Measurements from ENCODE around the gene CSTA. TPM values are rescaled to one million over a fixed set of nuclear protein-coding genes. Genes with fewer than 3 reads are reported as not detected.

CSTA gene
- total and polyA plus RNA-seq, 2 experiments from 2014 or later: 0.28 TPM; not detected in 1

GRCh38 chr3:122389892-122390291 is 64.8 kb downstream of the CSTA start:
- WGBS (ENCODE audit: low lambda C conversion rate, missing lambda C conversion rate): 92% methylated on average over 4 of the region's 4 CpGs
- Histone ChIP-seq H3K79me2 (peaks cover 48% of the 10 kb centered on the region), H3K27me3 (no peaks in the 10 kb centered on the region), H2AFZ (no peak overlapping the region), H3K4me1 (ENCODE audit: insufficient read depth) (peaks cover 13% of the 10 kb centered on the region), H3K27ac (no peak overlapping the region), H3K9me3 (ENCODE audit: low read depth) (no peaks in the 10 kb centered on the region), H3K36me3 (replicated peaks; ENCODE audit: insufficient read depth, low read depth) (no peaks in the 10 kb centered on the region), H3K4me3 (no peak overlapping the region), H3K4me2 (no peak overlapping the region), H3K9me2 (replicated peaks; ENCODE audit: insufficient read depth) (no peaks in the 10 kb centered on the region), H4K20me1 (ENCODE audit: insufficient read depth, poor library complexity, severe bottlenecking) (no peaks in the 10 kb centered on the region)
- DNase-seq (ENCODE audit: low spot score): no peak
- TF ChIP-seq EZH2 (IDR thresholded peaks at IDR 0.05; ENCODE audit: borderline replicate concordance): no peak
- TF ChIP-seq, protein P1, sequence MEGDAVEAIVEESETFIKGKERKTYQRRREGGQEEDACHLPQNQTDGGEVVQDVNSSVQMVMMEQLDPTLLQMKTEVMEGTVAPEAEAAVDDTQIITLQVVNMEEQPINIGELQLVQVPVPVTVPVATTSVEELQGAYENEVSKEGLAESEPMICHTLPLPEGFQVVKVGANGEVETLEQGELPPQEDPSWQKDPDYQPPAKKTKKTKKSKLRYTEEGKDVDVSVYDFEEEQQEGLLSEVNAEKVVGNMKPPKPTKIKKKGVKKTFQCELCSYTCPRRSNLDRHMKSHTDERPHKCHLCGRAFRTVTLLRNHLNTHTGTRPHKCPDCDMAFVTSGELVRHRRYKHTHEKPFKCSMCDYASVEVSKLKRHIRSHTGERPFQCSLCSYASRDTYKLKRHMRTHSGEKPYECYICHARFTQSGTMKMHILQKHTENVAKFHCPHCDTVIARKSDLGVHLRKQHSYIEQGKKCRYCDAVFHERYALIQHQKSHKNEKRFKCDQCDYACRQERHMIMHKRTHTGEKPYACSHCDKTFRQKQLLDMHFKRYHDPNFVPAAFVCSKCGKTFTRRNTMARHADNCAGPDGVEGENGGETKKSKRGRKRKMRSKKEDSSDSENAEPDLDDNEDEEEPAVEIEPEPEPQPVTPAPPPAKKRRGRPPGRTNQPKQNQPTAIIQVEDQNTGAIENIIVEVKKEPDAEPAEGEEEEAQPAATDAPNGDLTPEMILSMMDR (IDR thresholded peaks at IDR 0.05; ENCODE audit: poor library complexity): no peak
- no peak for TF ChIP-seq EZH2phosphoT487 (IDR thresholded peaks at IDR 0.05; ENCODE audit: low read depth, severe bottlenecking, unreplicated experiment)

GRCh38 chr3:122390665-122391064 is 65.6 kb downstream of the CSTA start:
- Histone ChIP-seq H3K27me3 (no peaks in the 10 kb centered on the region), H3K79me2 (peaks cover 48% of the 10 kb centered on the region), H3K4me1 (ENCODE audit: insufficient read depth) (peaks cover 13% of the 10 kb centered on the region), H3K9me3 (ENCODE audit: low read depth) (no peaks in the 10 kb centered on the region), H2AFZ (no peak overlapping the region), H3K4me3 (no peak overlapping the region), H3K4me2 (no peak overlapping the region), H4K20me1 (ENCODE audit: insufficient read depth, poor library complexity, severe bottlenecking) (no peaks in the 10 kb centered on the region), H3K27ac (no peak overlapping the region), H3K36me3 (replicated peaks; ENCODE audit: insufficient read depth, low read depth) (no peaks in the 10 kb centered on the region), H3K9me2 (replicated peaks; ENCODE audit: insufficient read depth) (no peaks in the 10 kb centered on the region)
- 75% methylated on average over 4 of the region's 4 CpGs for WGBS (ENCODE audit: low lambda C conversion rate, missing lambda C conversion rate)
- TF ChIP-seq, protein P1 (IDR thresholded peaks at IDR 0.05; ENCODE audit: poor library complexity): no peak
- TF ChIP-seq EZH2 (IDR thresholded peaks at IDR 0.05; ENCODE audit: borderline replicate concordance): no peak
- TF ChIP-seq EZH2phosphoT487 (IDR thresholded peaks at IDR 0.05; ENCODE audit: low read depth, severe bottlenecking, unreplicated experiment): no peak
- DNase-seq (ENCODE audit: low spot score): no peak

Other genes with a start within 250 kb of the CSTA start
- 0.32 and 0.37 TPM in 2 replicates for gene CASR, start 141.6 kb upstream of the CSTA start, total RNA-seq
- gene CASR, start 141.6 kb upstream of the CSTA start, polyA plus RNA-seq: 0.18 and 0.61 TPM in 2 replicates
- 42.0 and 57.1 TPM in 2 replicates for gene MIX23, start 58.0 kb downstream of the CSTA start, total RNA-seq
- gene MIX23, start 58.0 kb downstream of the CSTA start, polyA plus RNA-seq: 42.8 and 46.4 TPM in 2 replicates
- gene FAM162A, start 58.9 kb downstream of the CSTA start, total RNA-seq: 45.6 and 50.4 TPM in 2 replicates
- gene FAM162A, start 58.9 kb downstream of the CSTA start, polyA plus RNA-seq: 102 and 107 TPM in 2 replicates
- gene WDR5B, start 90.8 kb downstream of the CSTA start, total RNA-seq: 6.4 and 8.2 TPM in 2 replicates
- gene WDR5B, start 90.8 kb downstream of the CSTA start, polyA plus RNA-seq: 1.7 and 1.9 TPM in 2 replicates
- gene KPNA1, start 189.7 kb downstream of the CSTA start, total RNA-seq: 38.3 and 44.0 TPM in 2 replicates
- 38.9 and 42.5 TPM in 2 replicates for gene KPNA1, start 189.7 kb downstream of the CSTA start, polyA plus RNA-seq
- 24.7 and 29.8 TPM in 2 replicates for gene PARP9, start 239.1 kb downstream of the CSTA start, total RNA-seq
- gene PARP9, start 239.1 kb downstream of the CSTA start, polyA plus RNA-seq: 15.0 and 17.5 TPM in 2 replicates
- gene DTX3L, start 239.1 kb downstream of the CSTA start, total RNA-seq: 27.2 and 27.7 TPM in 2 replicates
- gene DTX3L, start 239.1 kb downstream of the CSTA start, polyA plus RNA-seq: 6.2 and 10.6 TPM in 2 replicates